Glutamatergic neuron (in vitro differentiated cells): ENCODE results near the gene COBLL1. TPM values are rescaled to one million over a fixed set of nuclear protein-coding genes. Genes with fewer than 3 reads are reported as not detected.

Source experiments
- DNase-seq: peaks from one replicate; pipeline ENCODE4 v3.0.0; 2022
- H3K27ac Mint-ChIP-seq: one replicate; pipeline ENCODE4 v1.8.0; 2020; ENCODE audit warnings: mild to moderate bottlenecking, mixed read lengths, inconsistent platforms; ENCODE audit not compliant: unreplicated experiment
- H3K27me3 Mint-ChIP-seq: one replicate; pipeline ENCODE4 v1.8.0; 2020; ENCODE audit warnings: mild to moderate bottlenecking, moderate library complexity, mixed read lengths, inconsistent platforms; ENCODE audit not compliant: unreplicated experiment
- H3K36me3 Mint-ChIP-seq: one replicate; pipeline ENCODE4 v1.8.0; 2020; ENCODE audit warnings: mild to moderate bottlenecking, mixed read lengths, inconsistent platforms; ENCODE audit not compliant: unreplicated experiment
- H3K4me1 Mint-ChIP-seq: one replicate; pipeline ENCODE4 v1.8.0; 2020; ENCODE audit warnings: mild to moderate bottlenecking, low read depth, mixed read lengths, inconsistent platforms; ENCODE audit not compliant: unreplicated experiment
- H3K4me3 Mint-ChIP-seq: one replicate; pipeline ENCODE4 v1.8.0; 2020; ENCODE audit warnings: mild to moderate bottlenecking, mixed read lengths, inconsistent platforms; ENCODE audit not compliant: unreplicated experiment
- H3K9me3 Mint-ChIP-seq: one replicate; pipeline ENCODE4 v1.8.0; 2020; ENCODE audit warnings: mild to moderate bottlenecking, moderate library complexity, mixed read lengths, inconsistent platforms; ENCODE audit not compliant: unreplicated experiment
- CTCF ChIP-seq: fragments of 200-600 bp; sonication (generic); IDR thresholded peaks from one replicate; pipeline ENCODE4 v1.5.0; 2021; ENCODE audit not compliant: partially characterized antibody, unreplicated experiment
- total RNA-seq: library from RNA; stranded (reverse); fragmentation: NEBNext Ultra II Directional; extraction: Animal tissue kit (Norgen Biotek cat#: 25700); gene quantifications from one replicate; pipeline ENCODE4 v1.2.1, GENCODE V29; 2021; ENCODE audit not compliant: unreplicated experiment

Gene COBLL1
- total RNA-seq, 1 donor from 2014 or later: 0.91 TPM

- Mint-ChIP-seq H3K36me3 (no peaks in the 10 kb centered on the region), H3K27me3 (no peaks in the 10 kb centered on the region), H3K4me3 (no peak overlapping the region), H3K9me3 (no peaks in the 10 kb centered on the region), H3K4me1 (no peaks in the 10 kb centered on the region), H3K27ac (no peak overlapping the region)
- DNase-seq: no peak
- no peak for TF ChIP-seq CTCF
These were observed 5.7 kb upstream of the COBLL1 start for GRCh38 chr2:164847291-164847690.

GRCh38 chr2:164846276-164846675 is 4.7 kb upstream of the COBLL1 start:
- no peaks in the 10 kb centered on the region for H3K4me1 Mint-ChIP-seq
- no peak overlapping the region for H3K4me3 Mint-ChIP-seq
- no peak overlapping the region for H3K27ac Mint-ChIP-seq
- no peaks in the 10 kb centered on the region for H3K27me3 Mint-ChIP-seq
- no peaks in the 10 kb centered on the region for H3K9me3 Mint-ChIP-seq
- no peak for DNase-seq
- no peak for TF ChIP-seq CTCF
- H3K36me3 Mint-ChIP-seq: no peaks in the 10 kb centered on the region

- H3K9me3 Mint-ChIP-seq: no peaks in the 10 kb centered on the region
- no peaks in the 10 kb centered on the region for H3K36me3 Mint-ChIP-seq
- no peak overlapping the region for H3K27ac Mint-ChIP-seq
- no peak overlapping the region for H3K4me3 Mint-ChIP-seq
- no peak for DNase-seq
- no peak for TF ChIP-seq CTCF
- peaks cover 3% of the 10 kb centered on the region for H3K27me3 Mint-ChIP-seq
- peaks cover 3% of the 10 kb centered on the region for H3K4me1 Mint-ChIP-seq
These were observed 1.8 kb upstream of the COBLL1 start for GRCh38 chr2:164843346-164843911.

GRCh38 chr2:164842624-164842966 is 972 bp upstream of the COBLL1 start:
- no peak overlapping the region for H3K4me3 Mint-ChIP-seq
- H3K27me3 Mint-ChIP-seq: peaks cover 3% of the 10 kb centered on the region
- no peaks in the 10 kb centered on the region for H3K36me3 Mint-ChIP-seq
- H3K27ac Mint-ChIP-seq: no peak overlapping the region
- no peak for TF ChIP-seq CTCF
- DNase-seq: no peak
- H3K9me3 Mint-ChIP-seq: no peaks in the 10 kb centered on the region
- peaks cover 3% of the 10 kb centered on the region for H3K4me1 Mint-ChIP-seq

GRCh38 chr2:164840930-164841718 is 499 bp downstream of the COBLL1 start:
- TF ChIP-seq CTCF: no peak
- peak; percentile 62 for DNase-seq
- H3K9me3 Mint-ChIP-seq: no peaks in the 10 kb centered on the region
- H3K36me3 Mint-ChIP-seq: no peaks in the 10 kb centered on the region
- H3K27me3 Mint-ChIP-seq: peaks cover 3% of the 10 kb centered on the region
- peak overlapping the region; percentile 83 for H3K4me3 Mint-ChIP-seq
- peaks cover 3% of the 10 kb centered on the region for H3K4me1 Mint-ChIP-seq
- no peak overlapping the region for H3K27ac Mint-ChIP-seq
